SK-N-MC (cell line): Measurements from ENCODE around the gene FOXO6.

Source experiments
- EZH2 ChIP-seq: fragments of 200-600 bp; sonication (generic); IDR thresholded peaks from one replicate; pipeline ENCODE4 v1.6.1; 2017; ENCODE audit warnings: antibody characterized with exemption
- FOXP2 ChIP-seq: optimal IDR thresholded peaks from 2 replicates; pipeline ENCODE3; 2011; ENCODE audit warnings: mild to moderate bottlenecking, moderate library complexity; ENCODE audit not compliant: insufficient read depth; ENCODE audit errors: extremely low read length, control extremely low read depth
- POLR2AphosphoS5 ChIP-seq: IDR thresholded peaks from 2 replicates; pipeline ENCODE4 v1.6.1; 2012; ENCODE audit warnings: mild to moderate bottlenecking, low read depth, low read length, borderline replicate concordance

DNA sequence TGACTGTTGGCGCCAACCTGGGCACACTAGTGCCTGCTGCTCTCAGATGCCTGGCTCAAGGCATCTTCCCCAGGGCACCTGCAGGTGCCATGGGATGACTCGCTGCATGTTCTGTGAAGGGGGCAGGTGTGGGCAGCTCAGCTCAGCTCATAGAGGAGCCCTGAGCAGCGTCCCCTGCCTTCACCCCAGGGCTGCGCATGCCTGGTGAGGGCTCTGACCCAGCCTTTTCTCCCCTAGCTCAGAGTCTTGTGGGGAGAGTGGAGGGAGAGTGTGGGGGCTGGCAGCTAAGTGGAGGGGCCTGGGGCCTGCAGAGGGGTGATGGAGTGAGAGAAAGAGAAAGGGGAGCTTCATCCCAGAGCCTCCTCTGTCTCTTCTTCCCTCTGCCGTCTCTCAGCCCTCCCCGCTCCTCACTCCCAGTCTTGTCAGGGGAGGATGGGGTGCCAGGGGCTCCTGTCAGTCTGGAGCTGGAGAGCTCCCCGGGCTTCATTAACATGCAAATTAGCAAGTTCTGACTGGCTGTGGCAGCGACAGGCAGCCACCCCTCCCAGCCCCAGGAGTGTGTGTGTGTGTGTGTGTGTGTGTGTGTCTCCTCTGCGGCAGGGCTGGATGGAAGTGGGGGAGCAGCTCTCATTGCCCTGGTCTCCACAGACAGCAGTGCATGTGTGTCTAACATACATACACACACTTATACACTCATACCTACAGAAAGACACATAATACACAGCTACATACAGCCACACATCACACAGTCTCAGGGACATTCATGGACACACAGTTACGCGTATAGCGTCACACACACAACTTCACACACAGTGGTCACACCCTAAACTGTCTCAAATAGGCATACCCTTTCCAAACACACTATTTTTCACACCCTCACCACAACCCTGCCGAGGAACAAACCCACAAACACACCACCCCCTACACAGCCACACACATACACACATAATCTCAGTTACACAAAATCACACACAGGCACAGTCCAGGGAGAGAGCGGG, 34.0 kb downstream of the FOXO6 start:
- TF ChIP-seq EZH2, result no peak
- TF ChIP-seq POLR2AphosphoS5, result no peak
- TF ChIP-seq FOXP2, result peak; percentile 74
